ENCODE measurements around the gene DTD1.

Gene DTD1

DNA sequence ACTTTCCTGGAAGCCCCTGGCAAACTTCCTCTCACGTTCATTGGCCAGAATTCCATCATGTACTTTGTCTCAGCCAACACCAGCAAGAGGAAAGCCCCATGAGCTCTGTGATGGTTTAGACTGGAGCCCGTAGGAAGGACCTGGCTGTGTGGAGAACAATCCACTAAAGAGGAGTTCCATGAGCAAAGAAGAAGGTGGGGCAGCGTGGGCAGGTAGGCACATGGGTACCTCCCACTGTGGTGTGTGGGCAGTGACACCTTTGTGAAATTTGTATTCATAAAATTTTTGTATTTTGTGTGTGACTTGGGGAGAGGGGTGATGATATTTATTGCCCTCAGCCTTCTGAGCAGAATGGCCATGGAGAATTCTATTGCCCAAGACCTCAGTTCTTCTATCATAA, 136.2 kb downstream of the DTD1 start:
- in situ Hi-C loops (cut with HindIII; ENCODE audit: low sequenced_read_pairs), result no loop called here
- H3K4me3 ChIP-seq (ENCODE audit: low read depth, low read length), result no peak overlapping the region
- TF ChIP-seq, protein P1, sequence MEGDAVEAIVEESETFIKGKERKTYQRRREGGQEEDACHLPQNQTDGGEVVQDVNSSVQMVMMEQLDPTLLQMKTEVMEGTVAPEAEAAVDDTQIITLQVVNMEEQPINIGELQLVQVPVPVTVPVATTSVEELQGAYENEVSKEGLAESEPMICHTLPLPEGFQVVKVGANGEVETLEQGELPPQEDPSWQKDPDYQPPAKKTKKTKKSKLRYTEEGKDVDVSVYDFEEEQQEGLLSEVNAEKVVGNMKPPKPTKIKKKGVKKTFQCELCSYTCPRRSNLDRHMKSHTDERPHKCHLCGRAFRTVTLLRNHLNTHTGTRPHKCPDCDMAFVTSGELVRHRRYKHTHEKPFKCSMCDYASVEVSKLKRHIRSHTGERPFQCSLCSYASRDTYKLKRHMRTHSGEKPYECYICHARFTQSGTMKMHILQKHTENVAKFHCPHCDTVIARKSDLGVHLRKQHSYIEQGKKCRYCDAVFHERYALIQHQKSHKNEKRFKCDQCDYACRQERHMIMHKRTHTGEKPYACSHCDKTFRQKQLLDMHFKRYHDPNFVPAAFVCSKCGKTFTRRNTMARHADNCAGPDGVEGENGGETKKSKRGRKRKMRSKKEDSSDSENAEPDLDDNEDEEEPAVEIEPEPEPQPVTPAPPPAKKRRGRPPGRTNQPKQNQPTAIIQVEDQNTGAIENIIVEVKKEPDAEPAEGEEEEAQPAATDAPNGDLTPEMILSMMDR (IDR thresholded peaks at IDR 0.05; ENCODE audit: low read depth, low read length), result no peak
- no peak for DNase-seq (ENCODE audit: low read depth, low spot score)

DNA sequence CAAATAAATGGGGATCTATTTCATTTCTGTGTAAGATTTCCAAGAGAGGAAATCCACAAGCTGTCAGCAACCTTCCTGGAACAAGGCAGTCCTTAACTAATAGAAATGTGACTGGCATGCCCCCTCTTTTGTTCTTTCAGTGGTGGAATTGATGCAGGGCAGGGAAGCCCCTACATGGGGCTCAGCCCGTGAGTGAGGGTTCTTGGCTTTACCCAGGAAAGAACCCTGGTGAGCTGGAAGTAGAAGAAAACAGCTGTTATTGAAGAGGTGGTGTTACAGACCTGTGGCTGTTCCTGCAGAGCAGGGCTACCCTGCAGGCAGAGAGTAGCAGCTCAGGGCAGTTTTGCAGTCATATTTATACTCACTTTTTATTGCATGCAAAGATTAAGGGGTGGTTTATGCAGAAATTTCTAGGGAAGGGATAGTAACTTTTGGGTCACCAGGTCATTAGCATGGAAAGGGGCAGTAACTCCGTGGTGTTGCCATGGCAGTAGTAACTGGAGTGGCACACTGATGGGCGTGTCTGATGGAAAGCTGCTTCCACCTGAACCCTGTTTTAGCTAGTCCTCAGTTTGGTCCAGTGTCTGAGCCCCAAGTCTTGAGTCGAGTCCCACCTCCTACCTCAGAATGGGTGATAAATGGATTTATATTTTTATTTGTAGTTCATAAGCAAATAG, 137.1 kb downstream of the DTD1 start:
- in situ Hi-C loops (cut with HindIII; ENCODE audit: low sequenced_read_pairs), result no loop called here
- H3K4me3 ChIP-seq (ENCODE audit: low read depth, low read length), result no peak overlapping the region
- TF ChIP-seq, protein P1 (IDR thresholded peaks at IDR 0.05; ENCODE audit: low read depth, low read length), result no peak
- DNase-seq (ENCODE audit: low read depth, low spot score), result no peak

DNA sequence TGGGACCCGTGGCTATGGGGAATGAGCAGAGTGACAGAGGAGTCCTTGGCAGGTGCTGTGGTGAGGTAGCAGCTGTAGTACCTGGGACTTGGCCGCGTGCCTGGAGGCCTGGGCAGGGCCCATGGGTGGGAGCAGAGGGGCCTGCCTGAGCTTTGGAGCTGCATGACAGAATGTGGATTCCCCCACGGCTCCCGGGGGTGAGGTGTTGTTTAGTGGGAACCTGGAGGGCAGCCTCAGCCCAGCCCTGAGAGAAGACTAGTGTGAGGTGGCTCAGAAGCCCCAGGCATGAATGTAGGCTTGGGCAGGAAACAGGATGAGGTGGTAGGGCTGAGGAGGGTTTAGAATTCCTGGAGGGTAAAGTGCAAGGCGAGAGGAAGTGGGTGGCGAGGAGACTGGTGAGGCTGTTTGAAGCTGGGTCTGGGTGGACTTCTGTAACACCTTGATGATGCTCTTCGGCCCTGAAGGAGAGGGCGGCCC, 139.2 kb downstream of the DTD1 start:
- H3K4me3 ChIP-seq (ENCODE audit: low read depth, low read length), result no peak overlapping the region
- in situ Hi-C loops (cut with HindIII; ENCODE audit: low sequenced_read_pairs), result no loop called here
- TF ChIP-seq, protein P1 (IDR thresholded peaks at IDR 0.05; ENCODE audit: low read depth, low read length), result no peak
- no peak for DNase-seq (ENCODE audit: low read depth, low spot score)

DNA sequence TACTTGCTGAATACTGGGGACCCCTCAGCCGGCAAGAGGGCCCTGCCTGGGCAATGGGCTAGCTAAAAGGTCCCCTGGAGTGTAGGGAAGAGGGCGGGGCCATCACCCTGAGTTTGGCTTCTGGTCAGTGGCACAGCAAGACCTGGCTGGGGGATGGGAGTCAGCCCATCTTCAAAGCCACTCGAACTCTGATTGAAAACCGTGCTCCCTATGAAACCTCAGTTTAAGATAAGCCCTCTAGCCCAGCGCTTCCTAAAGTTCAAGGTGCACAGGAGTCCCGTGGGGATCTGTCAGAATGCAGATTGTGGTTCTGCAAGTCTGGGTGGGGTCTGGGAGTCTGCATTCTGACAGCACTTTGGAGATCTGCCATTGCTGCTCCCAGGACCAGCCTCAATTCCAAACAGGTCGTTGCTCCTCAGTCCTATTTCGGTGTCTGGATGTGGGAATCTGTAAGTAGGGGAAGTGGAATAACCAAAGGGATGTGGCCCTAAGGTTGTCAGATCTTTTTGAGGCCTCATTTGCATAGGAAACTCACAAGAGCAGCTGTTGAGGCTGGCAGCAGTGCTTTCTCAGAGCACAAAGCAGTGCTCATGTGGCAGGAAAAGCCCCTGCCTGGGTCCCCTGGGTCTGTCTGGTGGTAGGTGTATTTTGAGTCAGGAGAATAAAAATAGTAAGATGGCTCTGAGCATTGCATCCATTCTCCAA, 140.5 kb downstream of the DTD1 start:
- in situ Hi-C loops (cut with HindIII; ENCODE audit: low sequenced_read_pairs), result no loop called here
- no peak for DNase-seq (ENCODE audit: low read depth, low spot score)
- no peak overlapping the region for H3K4me3 ChIP-seq (ENCODE audit: low read depth, low read length)
- TF ChIP-seq, protein P1 (IDR thresholded peaks at IDR 0.05; ENCODE audit: low read depth, low read length), result no peak

DNA sequence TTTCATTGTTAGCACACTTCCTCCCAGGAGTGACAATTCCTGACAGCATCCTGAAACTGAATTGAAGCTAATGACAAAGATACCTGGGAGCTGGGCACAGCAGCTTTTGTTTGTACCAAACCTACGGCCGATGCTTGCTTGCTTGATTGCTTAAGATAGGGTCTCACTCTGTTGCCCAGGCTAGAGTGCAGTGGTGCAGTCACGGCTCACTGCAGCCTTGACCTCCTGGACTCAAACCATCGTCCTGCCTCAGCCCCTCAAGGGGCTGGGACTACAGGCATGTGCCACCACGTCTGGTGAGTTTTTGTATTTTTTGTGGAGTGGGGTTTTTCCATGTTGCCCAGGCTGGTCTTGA, 141.0 kb downstream of the DTD1 start:
- in situ Hi-C loops (cut with HindIII; ENCODE audit: low sequenced_read_pairs), result no loop called here
- H3K4me3 ChIP-seq (ENCODE audit: low read depth, low read length), result no peak overlapping the region
- TF ChIP-seq, protein P1 (IDR thresholded peaks at IDR 0.05; ENCODE audit: low read depth, low read length), result no peak
- DNase-seq (ENCODE audit: low read depth, low spot score), result no peak

DNA sequence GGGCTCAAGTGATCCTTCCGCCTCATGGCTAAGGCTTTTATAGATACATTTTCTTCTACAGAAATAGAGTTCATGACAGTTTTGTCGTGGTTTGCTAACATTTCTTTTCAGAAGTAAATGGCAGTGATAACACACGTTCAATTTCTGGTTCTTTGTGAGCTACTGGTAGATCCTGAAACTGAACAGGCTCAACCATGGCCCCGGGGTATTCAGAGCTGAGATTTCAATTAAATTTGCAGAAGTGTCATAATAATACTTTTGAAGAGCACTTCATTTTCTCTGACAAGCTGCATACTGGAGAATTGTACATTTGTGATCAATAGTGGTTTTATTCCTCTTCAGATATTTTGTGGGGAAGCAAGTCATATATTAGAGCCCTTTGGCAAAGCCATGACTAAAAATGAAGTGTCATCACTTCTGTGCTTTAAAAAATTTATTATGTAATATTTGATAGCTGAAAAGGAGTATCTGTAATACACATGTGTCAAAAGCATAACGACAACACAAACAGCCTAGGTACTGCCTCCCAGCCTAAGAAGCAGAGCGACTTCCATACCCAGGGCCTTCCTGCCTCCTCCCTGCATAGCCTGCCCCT, 141.5 kb downstream of the DTD1 start:
- no peak for DNase-seq (ENCODE audit: low read depth, low spot score)
- in situ Hi-C loops (cut with HindIII; ENCODE audit: low sequenced_read_pairs), result no loop called here
- TF ChIP-seq, protein P1 (IDR thresholded peaks at IDR 0.05; ENCODE audit: low read depth, low read length), result no peak

More for the DNA sequence above, 141.5 kb downstream of the DTD1 start:
- no peak overlapping the region for H3K4me3 ChIP-seq (ENCODE audit: low read depth, low read length)
